HepG2 (cell line): ENCODE results near the gene MFSD11. TPM values are rescaled to one million over a fixed set of nuclear protein-coding genes. Genes with fewer than 3 reads are reported as not detected.

Experiments used
- AFF4 ChIP-seq: sonication (generic); formaldehyde crosslinking; IDR thresholded peaks from 2 replicates; pipeline ENCODE4 v1.4.0; 2020; ENCODE audit warnings: missing genetic modification reagents
- CHD2 ChIP-seq: IDR thresholded peaks from 2 replicates; pipeline ENCODE4 v1.6.1; 2011; ENCODE audit warnings: low read depth, low read length, improper control_type of control experiment
- ELK4 ChIP-seq: sonication (generic); formaldehyde crosslinking; IDR thresholded peaks from 2 replicates; pipeline ENCODE4 v1.9.0; 2021; ENCODE audit warnings: missing genetic modification reagents, borderline replicate concordance
- JUNB ChIP-seq: sonication (generic); formaldehyde crosslinking; IDR thresholded peaks from 2 replicates; pipeline ENCODE4 v1.8.0; 2022; ENCODE audit warnings: missing genetic modification reagents, mild to moderate bottlenecking, borderline replicate concordance
- JUND ChIP-seq: sonication (generic); formaldehyde crosslinking; IDR thresholded peaks from 2 replicates; pipeline ENCODE4 v1.8.0; 2022; ENCODE audit warnings: mild to moderate bottlenecking, missing genetic modification reagents
- MBD4 ChIP-seq: IDR thresholded peaks from 2 replicates; pipeline ENCODE4 v1.6.1; 2012; ENCODE audit warnings: low read length, inconsistent platforms, borderline replicate concordance
- REXO4 ChIP-seq: sonication (generic); formaldehyde crosslinking; IDR thresholded peaks from 2 replicates; pipeline ENCODE4 v1.8.0; 2022; ENCODE audit warnings: missing genetic modification reagents, mild to moderate bottlenecking, borderline replicate concordance
- SP1 ChIP-seq, 2 experiments: fragments of 450-650 bp in 1 of 2; sonication (generic) in 1 of 2; formaldehyde crosslinking in 1 of 2; IDR thresholded peaks; 2 replicates each; pipeline versions ENCODE4 v1.4.0 to v1.6.1; 2016 to 2020; ENCODE audit warnings: missing genetic modification reagents in 1 of 2
- SP140L ChIP-seq: sonication (generic); formaldehyde crosslinking; IDR thresholded peaks from 2 replicates; pipeline ENCODE4 v1.4.0; 2020; ENCODE audit warnings: missing genetic modification reagents, borderline replicate concordance
- SYNCRIP ChIP-seq: fragments of 200-400 bp; formaldehyde crosslinking; IDR thresholded peaks from 2 replicates; pipeline ENCODE4 v1.6.1; 2018; ENCODE audit warnings: mild to moderate bottlenecking, low read depth, low read length; ENCODE audit not compliant: insufficient read depth
- TCF7 ChIP-seq: sonication (generic); IDR thresholded peaks from 2 replicates; pipeline ENCODE4 v1.6.1; 2016; ENCODE audit warnings: antibody characterized with exemption, low read depth
- THAP7 ChIP-seq: sonication (generic); formaldehyde crosslinking; IDR thresholded peaks from 2 replicates; pipeline ENCODE4 v1.8.1; 2023; ENCODE audit warnings: mild to moderate bottlenecking, missing genetic modification reagents
- TP53 ChIP-seq: sonication (generic); formaldehyde crosslinking; conservative IDR thresholded peaks from 2 replicates; pipeline ENCODE4 v1.4.0; 2020; ENCODE audit warnings: missing genetic modification reagents
- ZBTB20 ChIP-seq: sonication (generic); formaldehyde crosslinking; IDR thresholded peaks from 2 replicates; pipeline ENCODE4 v1.8.1; 2023; ENCODE audit warnings: missing genetic modification reagents, low read depth, mild to moderate bottlenecking, borderline replicate concordance
- ZBTB21 ChIP-seq: sonication (generic); formaldehyde crosslinking; IDR thresholded peaks from 2 replicates; pipeline ENCODE4 v1.4.0; 2020; ENCODE audit warnings: missing genetic modification reagents
- ZBTB42 ChIP-seq: sonication (generic); formaldehyde crosslinking; IDR thresholded peaks from 2 replicates; pipeline ENCODE4 v1.5.0; 2020; ENCODE audit warnings: mild to moderate bottlenecking, missing genetic modification reagents
- ZFP36L1 ChIP-seq: sonication (generic); formaldehyde crosslinking; IDR thresholded peaks from 2 replicates; pipeline ENCODE4 v1.8.0; 2022; ENCODE audit warnings: mild to moderate bottlenecking, missing genetic modification reagents, moderate library complexity
- ZFX ChIP-seq: sonication (generic); formaldehyde crosslinking; IDR thresholded peaks from 2 replicates; pipeline ENCODE4 v1.4.0; 2020; ENCODE audit warnings: mild to moderate bottlenecking, low read depth, missing genetic modification reagents, moderate library complexity
- ZNF124 ChIP-seq: sonication (generic); formaldehyde crosslinking; IDR thresholded peaks from 2 replicates; pipeline ENCODE4 v1.4.0; 2020; ENCODE audit warnings: missing genetic modification reagents
- ZNF451 ChIP-seq: sonication (generic); formaldehyde crosslinking; IDR thresholded peaks from 2 replicates; pipeline ENCODE4 v1.5.0; 2020; ENCODE audit warnings: mild to moderate bottlenecking, missing genetic modification reagents
- ZNF460 ChIP-seq: sonication (generic); formaldehyde crosslinking; IDR thresholded peaks from 2 replicates; pipeline ENCODE4 v1.5.1; 2020; ENCODE audit warnings: missing genetic modification reagents, mild to moderate bottlenecking, borderline replicate concordance
- ZNF468 ChIP-seq: sonication (generic); formaldehyde crosslinking; IDR thresholded peaks from 2 replicates; pipeline ENCODE4 v1.8.0; 2022; ENCODE audit warnings: mild to moderate bottlenecking, moderate library complexity, missing genetic modification reagents
- ZNF766 ChIP-seq: sonication (generic); formaldehyde crosslinking; IDR thresholded peaks from 2 replicates; pipeline ENCODE4 v1.5.0; 2020; ENCODE audit warnings: missing genetic modification reagents, borderline replicate concordance
- ZNF773 ChIP-seq: sonication (generic); formaldehyde crosslinking; IDR thresholded peaks from 2 replicates; pipeline ENCODE4 v1.4.0; 2020; ENCODE audit warnings: missing genetic modification reagents, borderline replicate concordance
- ZNF792 ChIP-seq: IDR thresholded peaks from 2 replicates; pipeline ENCODE4 v1.6.1; 2016
- polyA plus RNA-seq, 8 experiments: library from polyadenylated mRNA; depleted of rRNA in 3 of 8; stranded (reverse) in 7 of 8; unstranded in 1 of 8; fragments of >200 nt; fragmentation: Illumina TruSeq in 4 of 8; extraction: Trizol in 4 of 8; gene quantifications; 2 replicates each; pipeline versions ENCODE4 v1.2.1 to v1.2.3, GENCODE V29; 2011 to 2016; ENCODE audit warnings: low read depth in 4 of 8, missing spikeins in 1 of 8, mixed read lengths in 1 of 8; ENCODE audit not compliant: insufficient read depth in 1 of 8
- total RNA-seq, 5 experiments: library from RNA; depleted of rRNA; stranded (reverse); fragments of >200 nt; fragmentation: Illumina TruSeq; extraction: Trizol; gene quantifications; 2 replicates each; pipeline ENCODE4 v1.2.3, GENCODE V29; 2016; ENCODE audit warnings: low read depth in 1 of 5

The MFSD11 gene
- total and polyA plus RNA-seq, 2 of the 13 experiments (the other 11 are each of a cell fraction or from before 2014, with no cell fraction given) = 26.1 to 36.3 TPM

- no peak for TF ChIP-seq THAP7 (CRISPR knock-in tag)
- peak; percentile 76 for TF ChIP-seq ZFX (CRISPR knock-in tag)
- TF ChIP-seq TP53 (CRISPR knock-in tag) = no peak
- TF ChIP-seq CHD2 = no peak
- TF ChIP-seq AFF4 (CRISPR knock-in tag) = no peak
- TF ChIP-seq MBD4 = no peak
- no peak for TF ChIP-seq ELK4 (CRISPR knock-in tag)
- TF ChIP-seq JUND (CRISPR knock-in tag) = no peak
- TF ChIP-seq JUNB (CRISPR knock-in tag) = no peak
- TF ChIP-seq ZNF460 (CRISPR knock-in tag) = no peak
- no peak for TF ChIP-seq REXO4 (CRISPR knock-in tag)
- no peak for TF ChIP-seq ZNF468 (CRISPR knock-in tag)
- no peak for TF ChIP-seq ZNF773 (CRISPR knock-in tag)
- no peak for TF ChIP-seq SP1 (IDR thresholded peaks at IDR 0.05)
- no peak for TF ChIP-seq SP1 (CRISPR knock-in tag; IDR thresholded peaks at IDR 0.05)
- no peak for TF ChIP-seq TCF7
- no peak for TF ChIP-seq SYNCRIP
- no peak for TF ChIP-seq ZNF766 (CRISPR knock-in tag)
- TF ChIP-seq SP140L (CRISPR knock-in tag) = no peak
- TF ChIP-seq ZBTB21 (CRISPR knock-in tag) = no peak
- no peak for TF ChIP-seq ZBTB42 (CRISPR knock-in tag)
- TF ChIP-seq ZNF792 = peak; percentile 72; the same call in 1 of the 2 replicates
- no peak for TF ChIP-seq ZNF451 (CRISPR knock-in tag)
- 0 out of 2 replicates have a peak, but pooled peaks have one; percentile 61 for TF ChIP-seq ZBTB20 (CRISPR knock-in tag)
- no peak; the same call in 1 of the 2 replicates for TF ChIP-seq ZNF124 (CRISPR knock-in tag)
- 0 out of 2 replicates have a peak, but pooled peaks have one; percentile 63 for TF ChIP-seq ZFP36L1 (CRISPR knock-in tag)
Measured at GRCh38 chr17:76696763-76697701, 40.9 kb upstream of the MFSD11 start (continued).
